ENCODE measurements around the gene TMEM176B.

TMEM176B gene

GRCh38 chr7:150754951-150755350 lies 45.2 kb downstream of the TMEM176B start:
- no peak for DNase-seq (ENCODE audit: low read depth in 2 of 3, low spot score in 2 of 3)

- DNase-seq (ENCODE audit: low read depth in 2 of 3, low spot score in 2 of 3), result no peak
Observed at GRCh38 chr7:150753826-150754603, 46.1 kb downstream of the TMEM176B start.

GRCh38 chr7:150753239-150753638 lies 46.9 kb downstream of the TMEM176B start:
- no peak for DNase-seq (ENCODE audit: low read depth in 2 of 3, low spot score in 2 of 3)

- no peak for DNase-seq (ENCODE audit: low read depth in 2 of 3, low spot score in 2 of 3)
Observed at GRCh38 chr7:150751702-150752101, 48.5 kb downstream of the TMEM176B start.

- no peak for DNase-seq (ENCODE audit: low read depth in 2 of 3, low spot score in 2 of 3)
Observed at GRCh38 chr7:150748376-150748775, 51.8 kb downstream of the TMEM176B start.

- no peak for DNase-seq (ENCODE audit: low read depth in 2 of 3, low spot score in 2 of 3)
Observed at GRCh38 chr7:150746921-150747320, 53.2 kb downstream of the TMEM176B start.

- DNase-seq (ENCODE audit: low read depth in 2 of 3, low spot score in 2 of 3), result no peak
Observed at GRCh38 chr7:150745876-150746275, 54.3 kb downstream of the TMEM176B start.

GRCh38 chr7:150745086-150745485 lies 55.1 kb downstream of the TMEM176B start:
- DNase-seq (ENCODE audit: low read depth in 2 of 3, low spot score in 2 of 3), result no peak

GRCh38 chr7:150744041-150744656 lies 56.0 kb downstream of the TMEM176B start:
- no peak for DNase-seq (ENCODE audit: low read depth in 2 of 3, low spot score in 2 of 3)

- DNase-seq (ENCODE audit: low read depth in 2 of 3, low spot score in 2 of 3), result no peak
Observed at GRCh38 chr7:150742286-150742968, 57.7 kb downstream of the TMEM176B start.
